ENCODE results near the gene LBX2.

Gene LBX2

DNA sequence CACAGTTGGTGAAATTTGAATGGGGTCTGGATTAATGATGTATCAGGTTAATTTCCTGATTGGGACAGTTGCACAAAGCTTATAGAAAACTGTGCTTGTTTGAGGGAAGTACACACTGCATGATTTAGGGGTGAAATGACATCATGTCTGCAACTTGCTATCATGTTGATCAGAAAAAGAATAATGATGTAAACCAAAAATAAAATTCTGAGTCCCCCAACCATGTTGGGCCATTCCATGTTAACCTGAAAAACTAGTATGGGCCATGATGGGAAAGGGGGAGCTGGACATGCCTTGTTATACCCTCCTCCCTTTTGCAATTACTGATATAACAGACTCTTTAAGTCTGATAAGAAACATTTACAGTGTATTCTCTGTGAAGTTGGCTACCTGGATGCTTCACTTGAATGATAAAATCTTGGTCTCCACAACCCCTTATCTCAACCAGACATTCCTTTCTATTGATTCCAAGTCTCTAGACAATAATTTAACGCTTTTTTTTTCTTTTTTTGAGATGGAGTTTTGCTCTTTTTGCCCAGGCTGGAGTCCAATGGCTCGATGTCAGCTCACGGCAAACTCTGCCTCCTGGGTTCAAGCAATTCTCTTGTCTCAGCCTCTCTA, 48.7 kb downstream of the LBX2 start:
- DNase-seq, result no peak

DNA sequence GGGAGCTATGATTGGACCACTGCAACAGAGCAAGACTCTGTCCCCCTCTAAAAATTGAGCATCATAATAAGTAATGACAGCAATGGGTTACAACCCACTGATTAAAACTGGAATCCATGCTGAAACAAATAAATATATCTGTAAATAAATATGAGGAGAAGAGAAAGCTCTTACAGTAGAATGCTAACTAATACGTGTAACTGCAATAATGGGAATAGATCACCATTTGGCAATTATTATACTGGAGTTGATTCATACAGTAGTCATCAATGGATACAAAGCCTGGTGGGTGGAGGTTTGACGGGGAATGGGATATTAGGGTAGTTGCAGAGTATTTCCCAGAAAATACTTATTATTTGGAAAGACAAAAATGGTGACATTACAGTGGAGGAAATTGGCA, 50.6 kb downstream of the LBX2 start:
- no peak for DNase-seq
